RPMI7951 (cell line): ENCODE data around the gene MBD3. TPM values are rescaled to one million over a fixed set of nuclear protein-coding genes. Genes with fewer than 3 reads are reported as not detected.

Experiments used
- DNase-seq: peaks from one replicate; pipeline ENCODE4 v3.0.0-alpha.2; 2012; ENCODE audit warnings: low read depth
- total RNA-seq: library from RNA; depleted of rRNA; stranded (reverse); fragments of >200 nt; shearing (Covaris generic); gene quantifications from 2 replicates; pipeline ENCODE4 v1.2.3, GENCODE V29; 2014

MBD3 gene
- total RNA-seq, 1 experiment from 2014 or later: 55.2 TPM

DNA sequence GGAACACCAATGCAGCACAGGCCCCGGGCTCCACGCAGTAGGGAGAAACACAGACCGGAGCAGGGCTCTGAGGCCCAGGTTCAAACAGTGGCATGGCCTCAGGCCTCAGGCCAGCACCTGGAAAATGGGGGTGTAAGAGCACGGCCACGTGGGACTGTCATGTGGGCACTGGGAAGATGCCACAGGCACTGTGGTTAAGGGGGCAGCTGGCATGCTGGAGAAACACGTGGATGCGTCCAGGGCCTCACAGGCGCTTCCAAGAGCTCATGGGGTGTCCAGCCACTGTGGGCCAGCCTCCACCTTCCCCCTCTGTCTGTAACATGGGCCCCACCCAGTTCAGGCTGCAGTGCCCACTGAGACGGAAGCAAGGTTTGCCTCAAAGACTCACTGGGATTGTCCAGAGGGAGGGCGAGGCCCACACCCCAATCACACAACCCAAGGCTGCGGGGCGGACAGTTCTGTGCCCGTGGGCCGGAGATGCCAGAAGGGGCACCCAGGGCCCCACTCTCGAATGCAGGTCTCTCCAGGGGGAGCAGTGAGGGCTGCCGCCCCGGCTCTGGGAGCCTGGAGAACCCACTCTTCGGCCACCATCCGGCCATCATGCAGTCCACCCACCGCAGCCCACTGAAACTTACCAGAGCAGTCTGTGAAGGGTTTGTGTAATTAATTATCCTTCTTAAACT is 6.3 kb upstream of the MBD3 start:
- DNase-seq: no peak

DNA sequence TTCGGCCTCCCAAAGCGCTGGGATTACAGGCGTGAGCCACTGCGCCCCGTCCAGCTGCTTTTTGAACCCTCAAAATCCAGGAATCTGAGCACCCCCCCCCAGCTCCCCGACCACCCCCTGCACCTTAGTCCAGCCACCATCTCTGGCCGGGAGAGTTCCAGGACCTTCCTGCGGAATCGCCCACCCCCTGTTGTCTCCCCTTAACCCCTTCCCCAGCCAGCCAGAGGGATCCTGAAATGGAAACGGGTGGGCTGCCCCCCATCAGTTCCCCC is 772 bp upstream of the MBD3 start:
- no peak for DNase-seq

DNA sequence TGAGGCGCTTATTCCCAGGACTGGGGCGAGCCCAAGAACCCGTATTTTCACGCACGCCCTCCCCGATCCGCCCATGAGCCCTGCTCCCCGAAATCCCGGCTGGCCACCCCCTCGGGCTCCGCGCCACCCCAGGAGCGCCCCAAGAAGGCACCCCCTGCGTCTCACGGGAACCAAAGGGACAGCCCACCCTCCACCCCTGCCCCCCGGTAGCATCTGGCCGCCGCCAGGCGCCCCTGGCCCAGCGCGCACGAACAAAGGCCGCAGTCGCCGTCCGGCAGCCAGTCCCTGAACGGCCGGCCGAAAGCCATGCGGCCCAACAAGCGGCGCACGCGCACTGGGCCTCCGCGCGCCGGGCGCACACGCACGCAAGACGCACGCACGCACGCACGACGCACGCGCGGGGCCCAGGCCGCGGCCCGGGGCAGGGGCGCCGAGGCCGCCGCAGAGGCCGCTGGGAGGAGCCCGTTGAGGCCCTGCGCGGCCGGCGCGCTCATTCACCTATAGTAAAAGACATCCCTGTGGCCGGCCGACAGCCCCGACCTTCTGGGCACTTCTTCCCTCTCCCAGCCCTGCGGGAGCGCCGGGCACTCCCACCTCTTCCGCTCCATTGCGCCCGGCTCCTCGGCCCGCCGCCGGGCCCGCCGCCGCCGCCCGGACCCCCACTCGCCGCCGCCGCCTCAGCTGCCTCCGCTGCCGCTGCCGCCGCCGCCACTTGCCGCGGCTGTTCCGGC is 476 bp downstream of the MBD3 start:
- DNase-seq: peak; percentile 84

GRCh38 chr19:1591421-1592023 is 1.1 kb downstream of the MBD3 start:
- no peak for DNase-seq

DNA sequence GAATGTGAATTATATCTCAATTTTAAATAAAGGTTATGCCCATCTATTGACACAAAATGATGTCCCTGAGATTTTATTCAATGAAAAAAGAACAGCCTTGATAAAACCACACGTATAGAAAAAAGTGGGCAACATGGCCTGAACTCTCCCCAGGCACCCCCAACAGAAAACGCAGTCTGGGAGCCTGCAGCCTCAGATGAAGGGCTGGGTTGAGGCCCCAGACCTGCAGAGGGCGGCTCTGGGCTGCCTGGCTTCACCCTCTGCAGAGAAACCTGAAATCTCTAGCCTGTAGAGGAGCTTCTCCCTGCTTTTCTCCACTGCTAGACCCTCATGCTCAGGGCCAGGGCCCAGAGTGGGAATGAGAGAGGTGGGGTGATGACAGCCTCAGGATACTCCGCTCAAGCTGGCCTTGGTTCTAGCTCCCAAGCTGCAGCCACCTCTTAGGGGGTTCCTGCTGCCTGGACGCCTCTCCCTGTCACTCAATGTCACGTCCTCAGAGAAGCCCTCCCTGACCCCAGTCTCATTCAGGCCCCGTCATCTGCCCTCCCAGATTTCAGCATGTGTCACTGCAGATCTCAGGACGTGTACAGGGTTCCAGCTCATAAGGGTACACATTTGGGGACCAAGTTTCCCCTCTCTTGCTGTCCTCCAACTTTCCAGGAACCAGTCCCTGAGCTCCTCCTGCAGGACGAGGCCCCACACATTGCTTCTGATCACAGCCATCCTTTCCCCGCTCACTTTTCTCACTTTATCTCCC is 1.8 kb downstream of the MBD3 start:
- DNase-seq: no peak

- no peak for DNase-seq
These were observed 4.8 kb downstream of the MBD3 start for GRCh38 chr19:1587872-1588271.

- no peak for DNase-seq
These were observed 7.5 kb downstream of the MBD3 start for GRCh38 chr19:1585243-1585580.

GRCh38 chr19:1584500-1585242 is 8.0 kb downstream of the MBD3 start:
- DNase-seq: no peak

DNA sequence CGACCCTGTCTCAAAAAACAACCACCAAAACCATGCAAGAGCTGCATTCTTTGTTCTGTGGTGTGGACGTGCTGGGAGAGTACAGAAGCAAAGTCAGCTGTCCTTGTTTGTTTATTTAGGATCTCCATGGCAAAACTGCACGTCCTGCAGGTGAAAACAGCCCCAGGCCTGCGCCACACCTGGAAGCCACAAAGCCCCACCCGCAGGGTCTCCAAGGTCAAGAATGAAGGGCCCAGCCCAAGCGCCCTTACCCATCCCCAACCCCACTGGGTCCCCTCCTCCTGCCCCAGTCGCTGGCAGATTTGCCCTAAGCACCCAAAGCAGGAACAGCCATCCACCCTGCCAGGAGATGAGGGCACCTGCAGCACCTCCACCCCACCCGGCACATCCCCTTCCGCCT is 10.5 kb downstream of the MBD3 start:
- DNase-seq: no peak

DNA sequence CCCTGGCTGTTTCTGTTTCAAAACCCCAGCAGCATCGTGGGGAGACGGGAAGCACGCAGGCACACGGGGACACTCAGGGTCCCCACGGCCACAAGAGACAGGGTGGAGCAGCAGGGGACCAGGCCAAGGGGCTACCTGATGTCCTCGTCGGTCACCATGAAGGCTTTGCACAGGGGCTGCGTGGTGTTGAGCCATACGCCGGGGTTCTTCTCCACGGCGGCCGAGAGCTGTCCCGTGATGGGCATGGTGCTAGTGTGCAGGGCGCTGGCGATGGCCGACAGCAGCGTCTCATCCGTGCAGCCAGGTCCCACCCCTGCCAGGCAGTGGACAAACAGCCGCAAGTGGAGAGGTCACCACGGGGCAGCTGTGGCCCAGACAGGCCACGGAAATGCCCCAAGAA is 11.7 kb downstream of the MBD3 start:
- DNase-seq: no peak

- DNase-seq: no peak
These were observed 12.3 kb downstream of the MBD3 start for GRCh38 chr19:1580382-1580781.

DNA sequence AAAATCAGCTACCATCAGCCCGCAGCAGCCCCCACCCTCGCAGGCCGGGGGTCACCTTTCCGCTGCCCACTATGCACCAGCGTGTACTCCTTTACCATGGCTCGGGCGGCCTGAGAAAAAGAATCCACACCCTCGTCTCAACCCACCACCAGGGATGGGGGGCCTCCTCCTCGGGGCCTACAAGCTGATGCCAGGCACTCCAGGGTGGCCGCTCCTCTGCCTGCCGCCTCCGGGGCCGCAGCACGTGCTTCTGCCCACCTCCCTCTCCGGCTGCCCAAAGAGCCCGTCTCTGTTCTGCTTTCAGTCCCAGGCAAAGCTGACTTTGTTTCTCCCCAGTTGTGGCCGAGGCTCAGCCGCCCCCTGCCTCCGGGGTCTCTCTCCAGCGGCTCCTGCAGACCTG is 13.4 kb downstream of the MBD3 start:
- DNase-seq: no peak

DNA sequence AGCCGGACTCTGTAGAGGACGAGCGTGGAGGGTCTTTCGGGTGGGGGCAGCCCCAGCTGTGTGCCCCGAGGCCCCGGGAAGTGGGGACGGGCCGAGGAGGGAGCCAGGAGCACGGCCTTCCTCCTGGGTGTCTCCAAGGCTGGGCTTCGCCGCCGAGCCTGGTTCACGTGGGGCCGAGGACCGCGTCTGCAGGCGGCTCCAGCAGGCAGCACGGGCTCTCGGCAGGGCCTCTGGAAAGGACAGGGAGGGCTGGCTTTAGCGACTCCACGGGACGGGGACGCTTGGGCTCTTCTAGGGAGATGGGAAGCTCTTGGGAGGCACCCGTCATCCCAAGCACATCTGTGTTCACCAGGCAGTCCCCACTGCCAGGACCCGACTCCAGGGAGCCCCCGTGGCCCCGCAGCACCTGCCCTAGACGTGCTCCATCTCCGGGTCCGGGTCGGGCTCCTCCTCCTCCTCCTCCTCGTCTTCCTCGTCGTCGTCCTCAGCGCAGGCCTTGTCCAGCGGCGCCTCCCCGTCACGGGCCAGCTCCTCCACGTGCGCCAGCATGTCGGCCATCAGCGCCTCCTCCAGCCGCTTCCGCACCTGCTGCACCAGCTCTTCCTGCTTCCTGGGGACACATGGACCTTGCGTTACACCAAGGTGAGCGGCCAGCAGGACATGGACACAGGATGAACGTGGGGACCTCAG is 14.6 kb downstream of the MBD3 start:
- DNase-seq: no peak

GRCh38 chr19:1577090-1577928 is 15.4 kb downstream of the MBD3 start:
- no peak for DNase-seq

- DNase-seq: no peak
These were observed 16.2 kb downstream of the MBD3 start for GRCh38 chr19:1576242-1577089.

DNA sequence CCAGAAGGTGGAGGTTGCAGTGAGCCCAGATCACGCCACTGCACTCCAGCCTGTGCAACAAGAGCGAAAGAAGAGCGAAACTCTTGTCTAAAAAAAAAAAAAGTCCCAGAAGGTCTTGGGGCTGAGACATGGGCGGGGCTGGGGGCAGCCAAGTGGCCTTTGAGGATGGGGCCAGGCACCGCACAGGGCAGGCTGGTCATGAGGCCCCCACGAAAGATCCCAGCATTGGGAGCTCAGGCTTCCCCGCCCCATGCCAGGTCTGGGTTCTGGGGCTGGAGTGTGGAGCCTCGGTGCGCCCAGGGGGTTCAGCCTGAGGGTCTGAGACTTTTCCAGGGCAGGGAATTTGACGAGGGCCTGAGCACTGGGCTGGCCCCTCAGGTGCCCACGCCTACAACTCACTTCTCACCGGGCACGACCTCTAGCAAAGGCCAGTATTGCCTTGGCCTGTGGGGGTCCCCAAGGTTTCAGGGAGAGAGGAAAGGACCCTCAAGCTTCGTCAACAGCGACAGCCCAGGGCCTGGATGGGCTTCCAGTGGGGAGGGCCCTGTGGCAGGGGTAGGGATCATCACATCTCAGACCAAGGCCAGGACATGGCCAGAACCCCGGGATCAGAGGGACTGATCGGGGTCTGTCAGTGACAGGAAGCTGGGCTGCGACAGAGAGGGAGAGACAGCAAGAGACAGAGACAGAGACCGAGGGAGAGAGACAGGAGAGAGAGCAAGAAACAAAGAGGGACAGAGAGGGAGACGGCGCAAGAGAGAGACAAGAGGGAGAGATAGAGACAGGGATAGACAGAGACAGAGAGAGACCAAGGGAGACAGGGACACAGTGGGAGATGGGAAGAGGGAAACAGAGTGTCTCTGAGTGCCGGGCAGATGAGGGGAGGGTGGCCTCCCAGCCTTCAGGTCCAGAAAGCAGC is 17.1 kb downstream of the MBD3 start:
- no peak for DNase-seq

- no peak for DNase-seq
These were observed 18.1 kb downstream of the MBD3 start for GRCh38 chr19:1574354-1575136.

GRCh38 chr19:1572795-1573194 is 19.9 kb downstream of the MBD3 start:
- DNase-seq: no peak
